WTC11 (cell line): ENCODE data around the gene ZSCAN25. TPM values are rescaled to one million over a fixed set of nuclear protein-coding genes. Genes with fewer than 3 reads are reported as not detected.
"Not testable (repeated sequence)": the region's sequence is repeated elsewhere in the genome, so short reads cannot be mapped to it uniquely, and the experiment has no call there.

Experiments
- ATAC-seq: fragments of 200-7000 bp; cut with Tn5 transposase; 2 replicates; pipeline ENCODE4 v1.10.0; 2021; ENCODE audit warnings: mild to moderate bottlenecking, moderate library complexity
- CTCF ChIA-PET: fragments of 300-600 bp; sonication (Branson Sonifier 250); formaldehyde crosslinking; loops from one replicate; lab custom pipeline; 2021; ENCODE audit warnings: antibody characterized with exemption; lab: Charles Lee
- POLR2A ChIA-PET: fragments of 350-600 bp; sonication (Branson Sonifier 250); formaldehyde crosslinking; loops from one replicate; lab custom pipeline; 2021; ENCODE audit warnings: antibody characterized with exemption; lab: Charles Lee
- DNase-seq: peaks from one replicate; pipeline ENCODE4 v3.0.0; 2021; ENCODE audit warnings: low spot score
- H3K27ac Mint-ChIP-seq: 2 replicates; pipeline ENCODE4 v1.8.0; 2021; ENCODE audit warnings: mixed read lengths
- H3K27me3 Mint-ChIP-seq: 2 replicates; pipeline ENCODE4 v1.8.0; 2021; ENCODE audit warnings: low read depth, mild to moderate bottlenecking, moderate library complexity, mixed read lengths
- H3K36me3 Mint-ChIP-seq: 2 replicates; pipeline ENCODE4 v1.8.0; 2021; ENCODE audit warnings: mixed read lengths
- H3K4me1 Mint-ChIP-seq: 2 replicates; pipeline ENCODE4 v1.8.0; 2022; ENCODE audit warnings: mixed read lengths
- H3K4me3 Mint-ChIP-seq: 2 replicates; pipeline ENCODE4 v1.8.0; 2021; ENCODE audit warnings: mild to moderate bottlenecking, moderate library complexity, mixed read lengths
- H3K9me3 Mint-ChIP-seq: 2 replicates; pipeline ENCODE4 v1.8.0; 2021; ENCODE audit warnings: mixed read lengths
- FOXP1 ChIP-seq: sonication (generic); formaldehyde crosslinking; IDR thresholded peaks from 2 replicates; pipeline ENCODE4 v1.8.0; 2022; ENCODE audit warnings: missing genetic modification reagents, mild to moderate bottlenecking, moderate library complexity, borderline replicate concordance
- IRF2 ChIP-seq: sonication (generic); formaldehyde crosslinking; IDR thresholded peaks from 2 replicates; pipeline ENCODE4 v1.8.0; 2022; ENCODE audit warnings: low read depth, missing genetic modification reagents, borderline replicate concordance
- MXD4 ChIP-seq: fragments of 250-450 bp; sonication (Bioruptor Pico); IDR thresholded peaks from 2 replicates; pipeline ENCODE4 v1.8.0; 2021; ENCODE audit warnings: mild to moderate bottlenecking, moderate library complexity, borderline replicate concordance
- NR1H2 ChIP-seq: sonication (generic); formaldehyde crosslinking; IDR thresholded peaks from 2 replicates; pipeline ENCODE4 v1.9.0; 2021; ENCODE audit warnings: mild to moderate bottlenecking, moderate library complexity, missing genetic modification reagents
- ZMAT4 ChIP-seq: fragments of 250-450 bp; sonication (Bioruptor Pico); IDR thresholded peaks from 2 replicates; pipeline ENCODE4 v1.9.0; 2021; ENCODE audit warnings: mild to moderate bottlenecking
- ZNF121 ChIP-seq: sonication (generic); formaldehyde crosslinking; IDR thresholded peaks from 2 replicates; pipeline ENCODE4 v1.8.0; 2023; ENCODE audit warnings: missing genetic modification reagents
- ZNF396 ChIP-seq: fragments of 250-450 bp; sonication (Bioruptor Pico); IDR thresholded peaks from 2 replicates; pipeline ENCODE4 v1.8.0; 2021; ENCODE audit warnings: mild to moderate bottlenecking, moderate library complexity, borderline replicate concordance
- total RNA-seq: library from RNA; stranded (reverse); gene quantifications from 3 replicates; pipeline ENCODE4 v1.2.3, GENCODE V29; 2021
- TF ChIP-seq, protein P1 (sequence below): fragments of 250-450 bp; sonication (Bioruptor Pico); IDR thresholded peaks from 2 replicates; pipeline ENCODE4 v1.9.0; 2021; ENCODE audit warnings: mild to moderate bottlenecking, borderline replicate concordance

ZSCAN25 gene
- total RNA-seq, 1 experiment from 2014 or later = 20.1 TPM

- not testable (repeated sequence) for ATAC-seq, H3K36me3 Mint-ChIP-seq, H3K9me3 Mint-ChIP-seq, DNase-seq, H3K27me3 Mint-ChIP-seq
- CTCF ChIA-PET = interaction anchor here (0.6 to 1.8 kb wide), 10 partner anchors 18 to 413 kb away, joined by 3 to 16 read pairs (median 4); partner anchors contain the start of genes ZKSCAN5, ZNF394, ZNF655 and ZSCAN25
- POLR2A ChIA-PET = interaction anchor here (0.6 to 1.1 kb wide), 2 partner anchors 81 to 554 kb away, joined by 4 read pairs; partner anchors contain the start of gene ZNF394
- Mint-ChIP-seq H3K4me1 (peaks cover 17% of the 10 kb centered on the region), H3K4me3 (peak overlapping the region; percentile 92), H3K27ac (peak overlapping the region; percentile 93)
- TF ChIP-seq ZNF121 (CRISPR knock-in tag) = 0 out of 2 replicates have a peak, but pooled peaks have one; percentile 28
These were observed 35.9 kb upstream of the ZSCAN25 start for GRCh38 chr7:99580778-99581332.

- TF ChIP-seq, protein P1, sequence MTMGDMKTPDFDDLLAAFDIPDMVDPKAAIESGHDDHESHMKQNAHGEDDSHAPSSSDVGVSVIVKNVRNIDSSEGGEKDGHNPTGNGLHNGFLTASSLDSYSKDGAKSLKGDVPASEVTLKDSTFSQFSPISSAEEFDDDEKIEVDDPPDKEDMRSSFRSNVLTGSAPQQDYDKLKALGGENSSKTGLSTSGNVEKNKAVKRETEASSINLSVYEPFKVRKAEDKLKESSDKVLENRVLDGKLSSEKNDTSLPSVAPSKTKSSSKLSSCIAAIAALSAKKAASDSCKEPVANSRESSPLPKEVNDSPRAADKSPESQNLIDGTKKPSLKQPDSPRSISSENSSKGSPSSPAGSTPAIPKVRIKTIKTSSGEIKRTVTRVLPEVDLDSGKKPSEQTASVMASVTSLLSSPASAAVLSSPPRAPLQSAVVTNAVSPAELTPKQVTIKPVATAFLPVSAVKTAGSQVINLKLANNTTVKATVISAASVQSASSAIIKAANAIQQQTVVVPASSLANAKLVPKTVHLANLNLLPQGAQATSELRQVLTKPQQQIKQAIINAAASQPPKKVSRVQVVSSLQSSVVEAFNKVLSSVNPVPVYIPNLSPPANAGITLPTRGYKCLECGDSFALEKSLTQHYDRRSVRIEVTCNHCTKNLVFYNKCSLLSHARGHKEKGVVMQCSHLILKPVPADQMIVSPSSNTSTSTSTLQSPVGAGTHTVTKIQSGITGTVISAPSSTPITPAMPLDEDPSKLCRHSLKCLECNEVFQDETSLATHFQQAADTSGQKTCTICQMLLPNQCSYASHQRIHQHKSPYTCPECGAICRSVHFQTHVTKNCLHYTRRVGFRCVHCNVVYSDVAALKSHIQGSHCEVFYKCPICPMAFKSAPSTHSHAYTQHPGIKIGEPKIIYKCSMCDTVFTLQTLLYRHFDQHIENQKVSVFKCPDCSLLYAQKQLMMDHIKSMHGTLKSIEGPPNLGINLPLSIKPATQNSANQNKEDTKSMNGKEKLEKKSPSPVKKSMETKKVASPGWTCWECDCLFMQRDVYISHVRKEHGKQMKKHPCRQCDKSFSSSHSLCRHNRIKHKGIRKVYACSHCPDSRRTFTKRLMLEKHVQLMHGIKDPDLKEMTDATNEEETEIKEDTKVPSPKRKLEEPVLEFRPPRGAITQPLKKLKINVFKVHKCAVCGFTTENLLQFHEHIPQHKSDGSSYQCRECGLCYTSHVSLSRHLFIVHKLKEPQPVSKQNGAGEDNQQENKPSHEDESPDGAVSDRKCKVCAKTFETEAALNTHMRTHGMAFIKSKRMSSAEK = no peak
- POLR2A ChIA-PET = no interaction called here
These were observed 27.9 kb upstream of the ZSCAN25 start for GRCh38 chr7:99588868-99589267.

GRCh38 chr7:99594948-99595745 is 21.6 kb upstream of the ZSCAN25 start:
- CTCF ChIA-PET = no interaction called here
- no peak for ATAC-seq
- Mint-ChIP-seq H3K9me3 (peaks cover 17% of the 10 kb centered on the region), H3K27ac (no peak overlapping the region), H3K27me3 (no peaks in the 10 kb centered on the region), H3K4me3 (no peak overlapping the region), H3K36me3 (no peaks in the 10 kb centered on the region), H3K4me1 (no peaks in the 10 kb centered on the region)
- TF ChIP-seq MXD4 (CRISPR knock-in tag) (no peak), NR1H2 (CRISPR knock-in tag) (no peak), ZMAT4 (CRISPR knock-in tag) (no peak)
- POLR2A ChIA-PET = no interaction called here
- DNase-seq = no peak

More at GRCh38 chr7:99588868-99589267, 27.9 kb upstream of the ZSCAN25 start:
- Mint-ChIP-seq H3K4me3 (no peak overlapping the region), H3K4me1 (no peaks in the 10 kb centered on the region), H3K27me3 (no peaks in the 10 kb centered on the region; the same call in 1 of the 2 replicates), H3K36me3 (no peaks in the 10 kb centered on the region), H3K9me3 (peaks cover 38% of the 10 kb centered on the region), H3K27ac (no peak overlapping the region)
- no peak for DNase-seq
- CTCF ChIA-PET = no interaction called here
- ATAC-seq = no peak

DNA sequence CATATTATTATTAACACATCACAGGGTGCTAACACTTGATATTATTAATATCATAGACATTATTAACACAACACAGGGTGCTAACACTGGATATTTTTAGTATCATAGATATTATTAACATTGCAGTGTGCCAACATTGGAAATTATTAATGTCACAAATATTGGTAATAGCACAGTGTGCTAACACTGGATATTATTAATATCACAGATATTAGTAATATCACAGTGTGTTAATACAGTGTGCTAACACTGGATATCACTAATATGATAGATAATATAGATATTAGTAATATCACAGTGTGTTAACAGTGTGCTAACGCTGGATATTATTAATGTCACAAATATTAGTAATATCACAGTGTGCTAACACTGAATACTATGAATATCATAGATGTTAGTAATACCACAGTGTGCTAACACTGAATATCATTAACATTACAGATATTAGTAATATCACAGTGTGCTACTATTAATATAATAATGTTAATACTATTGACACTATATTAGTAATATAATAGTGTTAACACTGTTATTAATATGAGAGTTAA is 20.3 kb upstream of the ZSCAN25 start:
- Mint-ChIP-seq H3K27ac (no peak overlapping the region), H3K4me1 (no peaks in the 10 kb centered on the region), H3K27me3 (no peaks in the 10 kb centered on the region; the same call in 1 of the 2 replicates), H3K9me3 (peaks cover 17% of the 10 kb centered on the region), H3K4me3 (no peak overlapping the region), H3K36me3 (no peaks in the 10 kb centered on the region)
- DNase-seq (no peak), ATAC-seq (no peak)
- TF ChIP-seq IRF2 = no peak
- TF ChIP-seq ZNF396 (CRISPR knock-in tag) = no peak
- TF ChIP-seq FOXP1 (CRISPR knock-in tag) = no peak
- ChIA-PET POLR2A (no interaction called here), CTCF (no interaction called here)
